ENCODE results near the gene RNF225. TPM values are rescaled to one million over a fixed set of nuclear protein-coding genes. Genes with fewer than 3 reads are reported as not detected.

RNF225 gene
- total and polyA plus RNA-seq, 9 of the 15 experiments (the other 6 are each of a cell fraction or from before 2014, with no cell fraction given) = 0.33 TPM; not detected in 8

DNA sequence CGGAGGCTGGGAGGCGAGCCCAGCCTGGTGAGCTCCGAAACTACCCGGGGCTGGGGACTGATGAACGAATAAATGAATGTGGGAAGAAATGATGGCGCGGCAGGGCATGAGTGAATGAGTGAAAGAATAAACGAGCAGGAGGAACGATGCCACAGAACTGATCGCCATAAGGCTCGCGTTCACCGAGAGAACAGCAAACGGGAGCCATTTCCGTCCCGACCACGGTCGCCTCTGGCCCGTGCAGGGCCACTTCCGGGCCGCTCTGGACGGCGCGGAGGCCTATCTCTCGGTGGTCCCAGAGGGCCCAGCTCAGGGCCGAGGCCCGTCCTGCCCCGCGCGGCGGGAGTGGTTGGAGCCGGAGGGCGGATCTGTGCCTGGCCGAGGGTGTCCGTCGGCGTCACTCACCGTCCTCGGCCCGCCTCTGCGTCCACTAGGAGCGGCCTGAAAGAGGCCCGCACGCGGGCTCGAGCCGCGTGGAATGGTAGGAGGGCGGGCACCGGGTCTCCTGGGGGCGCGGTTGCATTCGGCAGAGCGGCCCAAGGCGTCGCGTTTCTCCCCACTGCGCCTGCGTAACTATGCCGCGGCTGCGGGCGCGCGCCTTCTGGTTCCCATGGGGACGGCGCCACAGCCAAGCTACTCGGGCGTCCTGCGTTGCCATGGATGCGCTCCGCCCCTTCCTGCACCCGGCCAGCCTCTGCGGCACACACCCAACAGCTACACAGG, 33.0 kb upstream of the RNF225 start, which contains the start of gene ZNF497 (continued):
- no peak for TF ChIP-seq MAFF (IDR thresholded peaks at IDR 0.05; ENCODE audit: low read length)
- TF ChIP-seq, protein P1, sequence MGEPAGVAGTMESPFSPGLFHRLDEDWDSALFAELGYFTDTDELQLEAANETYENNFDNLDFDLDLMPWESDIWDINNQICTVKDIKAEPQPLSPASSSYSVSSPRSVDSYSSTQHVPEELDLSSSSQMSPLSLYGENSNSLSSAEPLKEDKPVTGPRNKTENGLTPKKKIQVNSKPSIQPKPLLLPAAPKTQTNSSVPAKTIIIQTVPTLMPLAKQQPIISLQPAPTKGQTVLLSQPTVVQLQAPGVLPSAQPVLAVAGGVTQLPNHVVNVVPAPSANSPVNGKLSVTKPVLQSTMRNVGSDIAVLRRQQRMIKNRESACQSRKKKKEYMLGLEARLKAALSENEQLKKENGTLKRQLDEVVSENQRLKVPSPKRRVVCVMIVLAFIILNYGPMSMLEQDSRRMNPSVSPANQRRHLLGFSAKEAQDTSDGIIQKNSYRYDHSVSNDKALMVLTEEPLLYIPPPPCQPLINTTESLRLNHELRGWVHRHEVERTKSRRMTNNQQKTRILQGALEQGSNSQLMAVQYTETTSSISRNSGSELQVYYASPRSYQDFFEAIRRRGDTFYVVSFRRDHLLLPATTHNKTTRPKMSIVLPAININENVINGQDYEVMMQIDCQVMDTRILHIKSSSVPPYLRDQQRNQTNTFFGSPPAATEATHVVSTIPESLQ (CRISPR knock-in tag; IDR thresholded peaks at IDR 0.05) = peak; percentile 12; the same call in 1 of the 2 replicates
- TF ChIP-seq NFATC3 (IDR thresholded peaks at IDR 0.05) = peak; percentile 95
- peak; percentile 12 to 64; a peak in 3 of 4 replicates for TF ChIP-seq MAZ (CRISPR knock-in tag; conservative IDR thresholded peaks at IDR 0.05 in 1 of 2, IDR thresholded peaks at IDR 0.05 in 1 of 2)
- no peak for TF ChIP-seq ZNF253 (CRISPR knock-in tag; conservative IDR thresholded peaks at IDR 0.05)
- peak; percentile 88 for TF ChIP-seq PCBP1 (IDR thresholded peaks at IDR 0.05; ENCODE audit: low read depth, low read length, poor library complexity, severe bottlenecking)
- TF ChIP-seq, protein P2, sequence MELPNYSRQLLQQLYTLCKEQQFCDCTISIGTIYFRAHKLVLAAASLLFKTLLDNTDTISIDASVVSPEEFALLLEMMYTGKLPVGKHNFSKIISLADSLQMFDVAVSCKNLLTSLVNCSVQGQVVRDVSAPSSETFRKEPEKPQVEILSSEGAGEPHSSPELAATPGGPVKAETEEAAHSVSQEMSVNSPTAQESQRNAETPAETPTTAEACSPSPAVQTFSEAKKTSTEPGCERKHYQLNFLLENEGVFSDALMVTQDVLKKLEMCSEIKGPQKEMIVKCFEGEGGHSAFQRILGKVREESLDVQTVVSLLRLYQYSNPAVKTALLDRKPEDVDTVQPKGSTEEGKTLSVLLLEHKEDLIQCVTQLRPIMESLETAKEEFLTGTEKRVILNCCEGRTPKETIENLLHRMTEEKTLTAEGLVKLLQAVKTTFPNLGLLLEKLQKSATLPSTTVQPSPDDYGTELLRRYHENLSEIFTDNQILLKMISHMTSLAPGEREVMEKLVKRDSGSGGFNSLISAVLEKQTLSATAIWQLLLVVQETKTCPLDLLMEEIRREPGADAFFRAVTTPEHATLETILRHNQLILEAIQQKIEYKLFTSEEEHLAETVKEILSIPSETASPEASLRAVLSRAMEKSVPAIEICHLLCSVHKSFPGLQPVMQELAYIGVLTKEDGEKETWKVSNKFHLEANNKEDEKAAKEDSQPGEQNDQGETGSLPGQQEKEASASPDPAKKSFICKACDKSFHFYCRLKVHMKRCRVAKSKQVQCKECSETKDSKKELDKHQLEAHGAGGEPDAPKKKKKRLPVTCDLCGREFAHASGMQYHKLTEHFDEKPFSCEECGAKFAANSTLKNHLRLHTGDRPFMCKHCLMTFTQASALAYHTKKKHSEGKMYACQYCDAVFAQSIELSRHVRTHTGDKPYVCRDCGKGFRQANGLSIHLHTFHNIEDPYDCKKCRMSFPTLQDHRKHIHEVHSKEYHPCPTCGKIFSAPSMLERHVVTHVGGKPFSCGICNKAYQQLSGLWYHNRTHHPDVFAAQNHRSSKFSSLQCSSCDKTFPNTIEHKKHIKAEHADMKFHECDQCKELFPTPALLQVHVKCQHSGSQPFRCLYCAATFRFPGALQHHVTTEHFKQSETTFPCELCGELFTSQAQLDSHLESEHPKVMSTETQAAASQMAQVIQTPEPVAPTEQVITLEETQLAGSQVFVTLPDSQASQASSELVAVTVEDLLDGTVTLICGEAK (IDR thresholded peaks at IDR 0.05) = peak; percentile 97
- TF ChIP-seq, protein P2 (CRISPR knock-in tag; IDR thresholded peaks at IDR 0.05) = no peak
- peak; percentile 86 for TF ChIP-seq HMGN3 (IDR thresholded peaks at IDR 0.05; ENCODE audit: borderline replicate concordance, extremely low read depth, insufficient read length, low read depth, low read length)
- peak; percentile 55 for TF ChIP-seq ZNF316 (IDR thresholded peaks at IDR 0.05)
- TF ChIP-seq TBL1XR1 (IDR thresholded peaks at IDR 0.05; ENCODE audit: low read length in 2 of 2) = peak in 1 of 2 experiments; percentile 94
- TF ChIP-seq CXXC5 (CRISPR knock-in tag; IDR thresholded peaks at IDR 0.05) = peak; percentile 82
- peak; percentile 91 for TF ChIP-seq TAF1 (IDR thresholded peaks at IDR 0.05; ENCODE audit: control insufficient read depth, extremely low read depth, insufficient read depth, low read length, severe bottlenecking)
- TF ChIP-seq, protein P3, sequence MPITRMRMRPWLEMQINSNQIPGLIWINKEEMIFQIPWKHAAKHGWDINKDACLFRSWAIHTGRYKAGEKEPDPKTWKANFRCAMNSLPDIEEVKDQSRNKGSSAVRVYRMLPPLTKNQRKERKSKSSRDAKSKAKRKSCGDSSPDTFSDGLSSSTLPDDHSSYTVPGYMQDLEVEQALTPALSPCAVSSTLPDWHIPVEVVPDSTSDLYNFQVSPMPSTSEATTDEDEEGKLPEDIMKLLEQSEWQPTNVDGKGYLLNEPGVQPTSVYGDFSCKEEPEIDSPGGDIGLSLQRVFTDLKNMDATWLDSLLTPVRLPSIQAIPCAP (CRISPR knock-in tag; IDR thresholded peaks at IDR 0.05; ENCODE audit: borderline replicate concordance) = no peak
- peak; percentile 99 for TF ChIP-seq RFX1 (IDR thresholded peaks at IDR 0.05)
